GM21526 (cell line): Measurements from ENCODE around the gene EML3.
"Not testable (repeated sequence)": the region's sequence is repeated elsewhere in the genome, so short reads cannot be mapped to it uniquely, and the experiment has no call there.

ENCODE experiments used
- ATAC-seq: cut with Tn5 transposase; IDR thresholded peaks from one replicate; pipeline ENCODE4 v1.9.1; 2021; ENCODE audit warnings: moderate library complexity; ENCODE audit not compliant: unreplicated experiment, low FRiP score

The EML3 gene

GRCh38 chr11:62621027-62621566 is 8.5 kb upstream of the EML3 start:
- no peak for ATAC-seq

- not testable (repeated sequence) for ATAC-seq
Observed at GRCh38 chr11:62616957-62617356, 4.4 kb upstream of the EML3 start.

DNA sequence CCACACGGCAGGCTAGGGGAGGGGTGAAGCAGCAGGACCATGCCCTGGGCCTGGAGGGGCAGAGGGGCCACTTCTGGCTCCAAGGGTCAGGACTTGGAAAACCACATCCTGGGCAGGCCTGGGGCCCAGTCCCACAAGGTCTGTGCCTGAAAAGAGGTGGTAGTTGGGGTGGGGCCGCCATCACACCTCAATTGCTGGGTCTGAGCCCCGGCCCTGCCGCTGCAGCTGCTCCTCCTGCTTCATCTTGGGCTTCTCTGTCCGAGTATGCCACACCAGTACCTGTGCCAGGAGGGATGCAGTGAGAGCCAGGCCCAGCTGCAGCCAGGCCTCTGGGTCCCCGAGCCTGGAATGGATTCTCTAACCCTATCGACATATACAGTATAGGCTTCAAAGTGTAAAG is 2.9 kb upstream of the EML3 start:
- no peak for ATAC-seq

- ATAC-seq, result no peak
Observed at GRCh38 chr11:62614275-62614674, 1.7 kb upstream of the EML3 start.

GRCh38 chr11:62613291-62613778 is 760 bp upstream of the EML3 start:
- no peak for ATAC-seq

- peak; percentile 14 for ATAC-seq
Observed at GRCh38 chr11:62611705-62612365, 740 bp downstream of the EML3 start.

DNA sequence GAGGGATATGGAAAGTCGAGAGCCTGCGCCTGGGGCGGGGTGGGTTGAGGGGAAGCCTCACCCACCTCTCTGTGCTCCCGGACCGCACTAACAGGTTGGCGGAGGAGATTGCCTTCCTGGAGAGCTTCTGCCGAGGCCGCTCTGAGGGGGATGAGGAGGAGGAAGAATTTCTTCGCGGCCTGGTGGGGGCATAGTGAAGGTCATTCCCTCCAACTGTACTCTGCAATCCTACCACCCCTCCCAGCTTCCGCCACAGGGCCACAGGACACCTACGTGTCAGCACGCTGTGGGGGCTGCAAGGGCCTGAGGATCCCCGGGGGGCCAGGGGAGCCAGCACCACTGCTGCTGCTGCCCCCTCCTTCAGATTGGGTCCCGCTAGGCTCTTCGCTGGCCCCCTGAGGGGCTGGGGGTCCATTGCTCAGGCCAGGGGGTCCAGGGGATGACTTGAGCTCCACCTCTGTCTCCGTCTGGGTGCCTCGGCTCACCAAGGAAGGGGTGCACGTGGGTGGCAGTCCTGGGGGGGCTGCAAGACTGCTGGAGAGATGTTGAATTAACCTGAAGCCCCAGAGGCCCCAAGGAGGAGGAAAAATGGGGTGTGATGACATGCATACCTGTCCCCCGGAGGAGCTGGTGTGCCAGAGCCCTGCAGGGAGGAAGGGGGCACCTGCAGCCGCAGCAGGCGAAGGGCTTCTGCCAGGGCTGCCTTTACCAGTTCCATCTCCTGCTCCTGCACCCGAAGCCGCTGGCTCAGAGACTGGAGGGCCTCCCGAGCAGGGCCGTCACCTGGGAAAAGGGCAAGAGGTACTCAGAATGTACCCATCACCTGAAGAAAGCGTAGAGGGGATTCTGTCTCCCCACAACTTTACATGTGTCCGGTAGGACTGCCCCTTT is 1.5 kb downstream of the EML3 start:
- ATAC-seq, result no peak

- ATAC-seq, result no peak
Observed at GRCh38 chr11:62610403-62610802, 2.2 kb downstream of the EML3 start.

GRCh38 chr11:62608776-62609175 is 3.8 kb downstream of the EML3 start:
- no peak for ATAC-seq

GRCh38 chr11:62607714-62608113 is 4.9 kb downstream of the EML3 start:
- ATAC-seq, result no peak

GRCh38 chr11:62605902-62606301 is 6.7 kb downstream of the EML3 start:
- ATAC-seq, result no peak

DNA sequence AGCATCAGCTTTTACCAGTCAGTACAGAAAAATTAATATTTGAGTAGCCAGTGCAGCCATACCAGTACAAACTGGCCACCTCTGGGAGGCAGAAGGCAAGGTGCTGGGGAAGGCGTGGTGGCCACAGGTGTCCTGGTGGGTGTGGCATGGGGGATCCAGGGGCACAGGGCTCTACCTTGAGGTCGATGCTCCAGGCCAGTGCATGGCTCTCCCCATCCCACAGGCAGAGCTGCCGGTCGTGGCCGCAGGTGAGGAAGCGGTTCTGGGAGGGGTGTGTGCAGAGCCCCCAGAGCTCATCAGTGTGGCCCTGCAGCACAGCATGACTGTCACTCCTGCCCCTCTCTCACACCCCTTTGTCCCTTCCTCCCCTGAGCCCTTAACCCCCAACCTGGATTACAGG is 7.1 kb downstream of the EML3 start:
- ATAC-seq, result no peak

DNA sequence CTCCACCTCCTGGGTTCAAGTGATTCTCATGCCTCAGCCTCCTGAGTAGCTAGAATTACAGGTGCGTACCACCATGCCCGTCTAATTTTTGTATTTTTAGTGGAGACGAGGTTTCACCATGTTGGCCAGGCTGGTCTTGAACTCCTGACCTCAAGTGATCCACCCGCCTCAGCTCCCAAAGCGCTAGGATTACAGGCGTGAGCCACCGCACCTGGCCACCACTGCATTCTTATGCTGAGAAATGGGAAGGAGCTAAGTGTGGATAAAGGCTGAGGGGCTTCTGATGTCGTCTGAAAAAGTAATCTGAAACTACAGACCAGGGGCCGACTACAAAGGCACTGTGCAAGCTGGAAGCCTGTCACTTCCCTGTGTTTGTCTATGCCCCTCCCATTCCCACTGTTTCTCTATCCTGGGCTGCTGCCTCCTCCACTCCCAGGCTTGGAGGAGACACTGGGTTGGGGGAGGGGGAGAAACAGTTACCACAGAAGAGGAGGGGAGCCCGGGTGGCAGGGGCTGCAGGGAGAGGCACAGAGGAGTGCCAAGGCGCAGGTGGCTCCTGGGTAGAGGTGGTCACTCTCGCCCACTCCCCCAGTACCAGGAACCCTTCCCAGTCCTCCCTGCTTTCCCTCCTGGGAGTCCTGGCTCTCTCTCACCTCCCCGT is 8.0 kb downstream of the EML3 start:
- ATAC-seq, result no peak

- ATAC-seq, result no peak
Observed at GRCh38 chr11:62603776-62604299, 8.7 kb downstream of the EML3 start.

GRCh38 chr11:62603072-62603408 is 9.5 kb downstream of the EML3 start:
- ATAC-seq, result no peak

DNA sequence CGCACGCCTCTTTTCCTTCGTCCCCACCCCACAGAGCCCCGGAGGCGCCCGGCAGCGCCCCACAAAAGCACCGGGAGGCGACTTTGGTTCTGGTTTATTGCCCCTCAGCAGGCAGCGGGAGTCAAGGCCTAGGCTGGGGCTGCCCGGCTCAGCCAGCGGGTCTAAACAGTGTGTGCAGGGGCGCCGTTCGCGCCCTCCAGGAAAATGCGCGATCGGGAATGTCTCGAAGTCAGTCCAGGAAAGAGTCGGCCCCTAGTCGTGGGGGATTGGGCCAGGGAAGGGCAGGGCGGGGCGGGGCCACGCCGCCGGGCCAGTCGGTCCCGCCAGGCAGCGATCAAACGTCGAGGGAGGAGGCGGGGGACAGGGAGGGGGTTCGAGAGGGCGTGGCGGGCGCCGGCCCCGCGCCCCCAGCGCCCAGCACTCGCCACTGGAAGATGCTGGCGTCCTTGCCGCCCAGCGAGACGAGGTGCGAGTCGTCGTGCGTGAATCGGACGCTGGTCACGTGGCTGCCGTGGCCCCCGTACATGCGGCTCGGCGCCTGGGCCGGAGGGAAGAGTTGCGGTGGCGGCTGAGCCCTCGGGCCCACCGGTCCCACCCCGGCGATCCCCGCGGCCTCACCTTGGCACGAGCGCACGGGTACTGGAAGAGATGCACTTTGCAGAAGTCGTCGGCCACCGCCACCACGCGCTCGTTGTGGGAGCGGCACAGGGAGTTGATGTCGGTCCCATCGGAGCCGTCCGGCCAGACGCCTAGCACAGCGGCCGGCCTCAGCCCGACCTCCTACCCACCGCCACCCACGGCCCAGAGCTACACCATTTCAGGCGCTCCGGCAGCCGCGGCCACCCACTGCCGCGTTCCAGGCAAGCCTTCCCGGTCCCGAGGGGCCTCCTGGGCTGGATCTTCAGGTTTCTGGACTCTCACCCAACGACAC is 10.2 kb downstream of the EML3 start:
- ATAC-seq, result no peak

GRCh38 chr11:62601372-62602140 is 11.0 kb downstream of the EML3 start, which contains the start of gene MTA2:
MTA2 (minus strand) TSS chr11:62601865; CDS start chr11:62601450, 415 bp downstream.
- ATAC-seq, result peak; percentile 65

DNA sequence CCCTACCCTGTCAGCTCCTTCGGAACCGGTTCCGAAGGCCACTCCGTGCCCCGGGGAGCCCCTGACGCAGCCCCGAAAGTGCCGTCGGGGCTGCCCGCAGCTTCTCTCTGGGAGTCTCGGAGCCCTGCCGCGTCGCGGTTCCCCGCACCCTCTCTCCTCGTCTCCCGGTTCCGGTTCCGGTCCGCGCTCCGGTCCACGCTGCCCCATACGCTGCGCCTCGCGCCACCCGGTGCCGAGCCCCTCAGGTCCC is 11.5 kb downstream of the EML3 start:
- no peak for ATAC-seq
